ENCODE data around the gene CAMKMT.

Gene CAMKMT

GRCh38 chr2:44671916-44672315 lies 310.2 kb downstream of the CAMKMT start:
- no peak for DNase-seq (ENCODE audit: low spot score)
- Histone ChIP-seq H3K27ac (no peak overlapping the region), H3K4me3 (no peak overlapping the region)
- TF ChIP-seq CTCF (IDR thresholded peaks at IDR 0.05): no peak

- no peak for TF ChIP-seq CTCF (IDR thresholded peaks at IDR 0.05)
- Histone ChIP-seq H3K27ac (no peak overlapping the region), H3K4me3 (no peak overlapping the region)
- no peak for DNase-seq (ENCODE audit: low spot score)
Observed at GRCh38 chr2:44672431-44672830, 310.7 kb downstream of the CAMKMT start.

GRCh38 chr2:44674473-44675284 lies 312.9 kb downstream of the CAMKMT start:
- Histone ChIP-seq H3K4me3 (no peak overlapping the region), H3K27ac (no peak overlapping the region)
- DNase-seq (ENCODE audit: low spot score): no peak
- TF ChIP-seq CTCF (IDR thresholded peaks at IDR 0.05): no peak

- Histone ChIP-seq H3K4me3 (no peak overlapping the region), H3K27ac (no peak overlapping the region)
Observed at GRCh38 chr2:44676379-44676778, 314.6 kb downstream of the CAMKMT start.

GRCh38 chr2:44679584-44679983 lies 317.8 kb downstream of the CAMKMT start:
- no peak overlapping the region for H3K27ac ChIP-seq
- no peak for DNase-seq (ENCODE audit: low spot score)
- no peak for TF ChIP-seq CTCF (IDR thresholded peaks at IDR 0.05)
- H3K4me3 ChIP-seq: no peak overlapping the region

More at GRCh38 chr2:44676379-44676778, 314.6 kb downstream of the CAMKMT start:
- TF ChIP-seq CTCF (IDR thresholded peaks at IDR 0.05): no peak
- DNase-seq (ENCODE audit: low spot score): no peak

GRCh38 chr2:44679990-44680389 lies 318.2 kb downstream of the CAMKMT start:
- no peak overlapping the region for H3K4me3 ChIP-seq
- H3K27ac ChIP-seq: no peak overlapping the region
- no peak for TF ChIP-seq CTCF (IDR thresholded peaks at IDR 0.05)
- no peak for DNase-seq (ENCODE audit: low spot score)

- no peak for DNase-seq (ENCODE audit: low spot score)
- no peak for TF ChIP-seq CTCF (IDR thresholded peaks at IDR 0.05)
- no peak overlapping the region for H3K4me3 ChIP-seq
- H3K27ac ChIP-seq: no peak overlapping the region
Observed at GRCh38 chr2:44680424-44680971, 318.8 kb downstream of the CAMKMT start.
